GM21360 (cell line): ENCODE results near the gene NTM.

Source experiments
- ATAC-seq: cut with Tn5 transposase; IDR thresholded peaks from one replicate; pipeline ENCODE4 v1.9.1; 2021; ENCODE audit warnings: mild to moderate bottlenecking, moderate library complexity; ENCODE audit not compliant: unreplicated experiment

NTM gene

GRCh38 chr11:132154781-132155180 lies 784.4 kb downstream of the NTM start:
- ATAC-seq = no peak

GRCh38 chr11:132158091-132158490 lies 787.7 kb downstream of the NTM start:
- ATAC-seq = no peak

- no peak for ATAC-seq
Observed at GRCh38 chr11:132158696-132159095, 788.3 kb downstream of the NTM start.

DNA sequence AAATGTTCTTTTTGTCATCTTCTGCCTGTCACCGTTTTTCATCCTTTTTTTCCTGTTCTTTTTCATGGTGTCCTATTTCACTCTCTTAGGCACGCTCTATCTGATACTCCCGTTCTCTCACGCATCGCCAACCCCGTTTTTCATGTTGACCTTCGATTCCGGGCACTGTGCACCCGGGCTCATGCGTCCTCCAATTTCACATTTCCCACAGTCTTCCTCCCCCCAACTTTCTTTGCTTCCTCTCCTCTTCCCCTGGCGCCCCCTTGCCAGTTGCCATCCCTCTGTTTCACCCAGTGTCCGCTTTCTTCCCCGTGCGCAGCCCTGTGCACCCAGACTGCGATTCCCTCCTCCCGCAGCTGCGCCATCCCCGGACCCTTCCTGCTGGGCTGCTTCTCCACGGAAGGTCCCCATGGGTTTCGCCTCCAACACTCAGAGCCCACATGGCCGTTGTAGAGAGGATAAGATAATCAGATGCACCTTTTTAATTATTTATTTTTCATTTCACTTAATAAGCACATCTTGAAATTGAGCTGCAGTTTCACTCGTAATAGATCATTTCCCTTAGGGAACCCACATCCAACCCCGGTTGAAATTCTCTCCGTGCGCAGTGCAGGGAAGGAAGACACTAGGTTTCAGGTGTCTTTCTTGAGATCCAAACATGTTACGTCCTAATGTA lies 791.1 kb downstream of the NTM start:
- no peak for ATAC-seq

DNA sequence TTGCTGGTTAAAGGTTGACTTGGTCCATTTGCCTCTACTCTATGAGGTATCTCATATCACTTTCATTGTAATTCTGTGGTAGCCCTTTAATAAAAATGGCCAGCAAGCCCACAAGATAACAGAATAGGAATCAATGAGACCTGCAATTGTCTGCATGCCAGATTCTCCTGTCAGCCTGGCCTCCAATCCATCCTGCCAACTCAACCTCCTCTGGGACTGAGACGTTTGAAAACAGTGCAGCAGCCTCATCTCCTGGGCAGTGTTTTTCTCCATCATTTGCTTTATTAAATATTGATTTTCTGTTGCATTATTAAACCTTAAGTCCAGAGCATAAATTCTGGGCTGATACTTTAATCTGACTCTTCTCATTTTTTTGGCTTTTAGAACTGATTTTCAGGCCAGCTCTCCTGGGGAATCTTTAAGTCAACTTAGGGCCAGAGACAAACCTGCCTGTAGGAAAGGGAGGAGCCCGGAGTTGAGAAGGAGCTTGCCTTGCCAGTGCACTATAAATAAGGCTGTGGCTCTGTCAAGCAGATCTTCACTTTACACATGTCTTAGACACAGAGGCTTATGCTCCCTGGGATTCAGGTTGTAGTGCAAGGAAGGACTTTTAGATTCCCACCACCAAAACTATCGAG lies 798.0 kb downstream of the NTM start:
- ATAC-seq = no peak

DNA sequence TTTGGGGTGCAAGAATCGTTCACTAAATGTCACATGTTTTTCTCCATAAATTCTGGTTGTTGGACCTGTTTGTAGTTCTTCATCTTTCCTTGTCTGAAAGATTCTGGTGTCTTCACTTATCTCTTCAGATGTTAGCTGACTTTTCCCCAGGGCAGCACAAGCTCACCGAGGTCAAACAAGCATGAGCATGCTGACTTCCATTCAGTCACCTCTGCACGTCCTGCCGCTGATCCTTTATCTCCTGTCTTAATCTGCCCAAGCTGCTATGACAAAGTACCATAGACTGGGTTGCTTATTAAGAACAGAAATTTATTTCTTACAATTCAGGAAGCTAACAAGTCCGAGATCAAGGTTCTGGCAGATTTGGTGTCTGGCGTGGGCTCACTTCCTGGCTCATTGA lies 800.6 kb downstream of the NTM start:
- no peak for ATAC-seq

GRCh38 chr11:132174362-132175255 lies 804.2 kb downstream of the NTM start:
- ATAC-seq = no peak

GRCh38 chr11:132177106-132177505 lies 806.7 kb downstream of the NTM start:
- ATAC-seq = no peak

GRCh38 chr11:132184079-132184478 lies 813.7 kb downstream of the NTM start:
- ATAC-seq = no peak

DNA sequence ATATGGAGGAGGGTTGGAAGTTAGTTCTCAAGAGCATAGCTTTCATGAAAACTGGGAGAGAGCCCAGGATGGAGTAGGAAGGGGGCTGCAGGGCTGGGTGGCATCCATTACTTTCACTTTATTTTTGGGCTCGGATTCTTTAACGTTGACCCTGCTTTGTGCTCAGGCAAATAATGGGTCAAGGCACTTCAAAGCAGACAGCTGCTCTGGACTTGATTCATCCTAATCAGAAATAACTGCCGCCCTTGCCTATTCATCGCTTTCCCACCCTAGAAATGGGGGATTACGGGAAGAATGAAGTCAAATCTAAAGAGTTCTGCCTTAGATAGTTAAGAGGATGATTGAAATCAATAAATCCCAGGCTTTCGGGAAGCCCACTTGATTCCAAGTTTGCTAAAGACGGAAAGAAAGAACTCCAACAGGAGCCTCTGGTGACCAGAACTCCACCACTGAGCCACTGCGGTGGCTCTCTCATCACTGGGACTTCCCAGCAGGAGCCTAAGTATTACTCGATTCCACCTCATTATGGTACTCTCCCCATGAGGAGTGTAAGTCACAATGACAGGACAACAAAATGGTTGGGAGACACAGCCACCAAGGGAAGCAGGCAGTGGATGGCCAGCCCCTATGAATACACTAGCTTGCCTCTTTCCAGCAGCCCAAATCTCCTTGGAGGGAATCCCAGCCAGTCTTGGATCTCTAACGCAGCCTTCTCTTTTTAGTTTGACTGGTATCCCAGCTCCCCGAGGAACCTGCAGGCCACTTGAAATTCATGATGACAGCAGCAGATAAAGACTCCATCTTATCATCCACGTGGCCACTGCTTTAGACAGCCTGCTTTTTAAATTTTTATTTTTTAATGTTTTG lies 815.5 kb downstream of the NTM start:
- ATAC-seq = no peak

DNA sequence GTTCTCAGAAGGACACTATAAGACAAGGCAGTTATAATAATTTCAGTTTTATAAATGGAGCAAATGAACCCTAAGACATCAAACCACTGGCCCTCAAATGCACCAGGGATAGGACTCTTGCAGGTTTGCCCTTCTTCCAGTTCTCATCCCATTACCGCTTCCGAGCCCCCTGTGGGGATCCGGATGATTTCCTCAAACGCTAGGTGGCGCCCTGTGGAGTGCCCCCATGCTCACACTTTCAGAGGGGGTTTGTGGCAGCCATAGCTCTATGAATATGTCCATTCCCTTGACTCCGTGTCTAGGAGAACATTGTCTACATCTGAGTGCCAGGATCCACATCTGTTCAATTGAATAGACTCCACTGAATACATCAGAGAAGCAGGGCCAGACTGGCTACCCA lies 816.3 kb downstream of the NTM start:
- no peak for ATAC-seq

DNA sequence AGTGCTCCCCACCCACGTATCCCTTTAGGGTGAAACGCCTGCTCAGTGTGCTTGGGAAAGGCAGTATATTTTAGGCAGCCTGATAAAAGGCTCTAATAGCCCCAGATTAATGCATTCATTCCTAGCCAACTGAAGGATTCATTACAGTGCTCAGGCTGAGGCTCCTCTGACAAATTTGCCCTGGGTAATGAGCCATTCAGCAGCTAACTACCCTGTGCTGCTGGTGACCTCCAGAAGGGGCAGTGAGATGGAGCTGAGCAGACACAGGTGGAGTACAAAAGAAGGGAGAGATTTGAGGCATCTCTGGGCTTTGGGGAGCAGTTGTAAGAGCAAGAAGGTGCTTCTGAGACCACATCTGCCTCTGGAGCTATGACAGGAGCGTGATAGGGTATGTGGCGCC lies 817.0 kb downstream of the NTM start:
- ATAC-seq = no peak

- no peak for ATAC-seq
Observed at GRCh38 chr11:132187814-132188213, 817.4 kb downstream of the NTM start.

- no peak for ATAC-seq
Observed at GRCh38 chr11:132196928-132197327, 826.5 kb downstream of the NTM start.

- ATAC-seq = no peak
Observed at GRCh38 chr11:132200353-132200936, 830.0 kb downstream of the NTM start.

DNA sequence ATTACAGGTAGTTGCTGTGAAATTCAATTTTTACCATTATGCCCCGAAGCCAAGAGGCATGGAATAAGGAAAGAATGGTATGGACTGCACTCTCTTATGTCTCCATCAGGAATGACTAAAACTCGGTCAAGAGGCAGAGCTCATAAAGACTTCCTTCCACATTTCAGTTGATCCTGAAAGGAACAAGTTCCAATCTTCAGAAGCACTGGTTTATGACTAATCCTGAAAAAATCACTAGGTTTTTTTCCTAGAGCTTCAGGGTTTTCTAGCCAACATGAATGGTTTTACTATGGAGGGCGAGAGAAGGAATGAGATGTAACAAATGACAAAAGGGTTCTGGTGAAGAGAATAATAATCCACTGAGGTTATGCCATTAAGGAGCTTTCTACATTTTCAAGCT lies 832.2 kb downstream of the NTM start:
- ATAC-seq = no peak

DNA sequence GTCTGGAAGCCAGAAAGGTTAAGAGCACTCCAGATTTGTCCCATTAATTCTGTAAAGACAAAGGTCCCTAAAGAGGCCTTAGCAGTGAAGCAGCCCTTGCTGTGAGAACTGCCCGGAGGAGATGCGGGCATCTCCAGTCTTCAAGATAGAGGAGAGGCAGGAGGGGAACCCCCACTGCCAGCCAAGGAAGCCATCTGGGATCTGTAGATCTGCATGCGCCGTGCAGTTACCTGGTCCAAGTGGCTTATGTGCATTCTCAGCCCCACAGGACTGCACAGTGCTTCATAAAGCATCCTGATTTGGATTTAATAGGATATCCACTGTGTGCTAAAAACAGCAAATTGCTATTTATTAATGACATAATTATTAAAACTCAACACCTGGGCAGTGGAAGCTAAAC lies 834.6 kb downstream of the NTM start:
- no peak for ATAC-seq

DNA sequence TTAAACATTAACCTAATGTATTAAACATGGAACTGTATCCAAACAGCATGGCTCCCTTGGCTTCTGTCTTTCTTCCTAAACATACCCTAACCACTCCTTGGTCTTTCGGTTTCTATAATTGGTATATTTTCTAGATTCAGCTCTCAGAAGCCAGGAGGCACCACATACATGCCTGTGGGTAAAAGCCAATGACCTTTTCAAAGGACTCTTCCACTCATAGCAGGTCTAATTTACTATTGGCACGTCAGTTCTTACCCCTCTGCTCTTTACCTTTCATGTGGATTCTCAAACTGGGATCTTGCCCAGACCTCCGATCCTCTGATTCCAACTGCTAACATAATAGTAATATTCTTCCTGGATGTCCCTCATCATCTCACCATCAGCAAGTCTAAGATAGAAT lies 835.1 kb downstream of the NTM start:
- ATAC-seq = no peak

DNA sequence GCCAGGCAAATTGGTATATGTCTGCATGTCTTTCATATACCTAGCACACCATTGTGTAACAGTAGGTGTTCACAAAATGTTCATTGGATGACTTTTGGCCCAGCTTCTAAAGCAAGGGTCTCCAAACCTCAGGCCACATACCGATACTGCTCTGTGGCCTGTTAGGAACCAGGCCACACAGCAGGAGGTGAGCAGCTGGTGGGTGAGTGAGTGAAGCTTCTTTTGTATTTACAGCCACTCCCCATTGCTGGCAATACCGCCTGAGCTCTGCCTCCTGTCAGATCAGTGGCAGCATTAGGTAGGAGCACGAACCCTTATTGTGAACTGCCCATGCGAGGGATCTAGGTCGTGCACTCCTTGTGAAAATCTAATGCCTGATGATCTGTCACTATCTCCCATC lies 836.6 kb downstream of the NTM start:
- no peak for ATAC-seq

- no peak for ATAC-seq
Observed at GRCh38 chr11:132208477-132209055, 838.2 kb downstream of the NTM start.
